Heart left ventricle (tissue), 13 donors: ENCODE measurements around the gene IRF2.

Experiments used
- POLR2A ChIP-seq, 2 donors: fragments of 450-650 bp; IDR thresholded peaks; one replicate each; pipeline ENCODE4 v1.6.1; 2017; ENCODE audit warnings: antibody characterized with exemption in 2 of 2, mild to moderate bottlenecking in 2 of 2, moderate library complexity in 2 of 2
- TF ChIP-seq, protein P1 (sequence below), 12 donors: fragments of 200-600 bp; sonication (generic) in 4 of 12; IDR thresholded peaks; one replicate each; pipeline versions ENCODE4 v1.5.0 to v1.8.0; 2018 to 2022; ENCODE audit warnings: antibody characterized with exemption in 12 of 12, mild to moderate bottlenecking in 5 of 12
- donor health status: ischemic (EF 13 %, LVEDD 7.1; RV severe dilation, severe dysfunction).
- donor health status: DM: no; HTN: yes; CAD: no.
- donor health status: DM: no; HTN: no; CAD: no.
- donor health status: ischemic (EF 25% LVEDD 6.9; RV normal size, moderate dysfunction).
- donor health status: ischemic (EF 25% LVEDD 5.7; RV mildly dilated, moderate dysfunction).
- donor health status: ischemic (EF 35%, LVEDD 5.7; RV mildly dilated, moderate dysfunction).
- donor health status: nonischemic (EF 11% LVEDD 7.7; RV severe dilation, severe dysfunction).
- donor health status: DM: yes; HTN: yes; CAD: no.
- donor health status: PGD.
- donor health status: ischemic (EF 29% LVEDD 5.4; RV normal size, mild dysfunction).
- donor health status: nonischemic (EF 23%, LVEDD 6.1; RV moderate dilation, normal function).

DNA sequence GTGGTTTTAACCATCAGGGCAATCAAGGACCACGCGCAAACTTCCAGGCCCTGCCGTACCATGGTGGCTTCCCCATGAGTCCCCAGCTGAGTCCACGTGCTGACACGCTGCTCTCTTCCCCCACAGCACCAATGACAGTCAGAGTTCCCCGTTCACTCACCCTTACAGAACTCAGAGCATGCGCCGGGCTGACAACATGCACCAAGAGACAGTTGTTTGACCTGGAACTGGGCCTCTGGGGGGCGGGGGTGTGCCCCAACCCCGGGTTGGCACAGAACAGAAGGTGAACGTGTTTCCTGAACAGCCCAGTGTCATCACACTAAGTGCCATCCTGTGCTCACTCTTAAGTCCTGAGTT, 29.4 kb downstream of the IRF2 start:
- TF ChIP-seq, protein P1, sequence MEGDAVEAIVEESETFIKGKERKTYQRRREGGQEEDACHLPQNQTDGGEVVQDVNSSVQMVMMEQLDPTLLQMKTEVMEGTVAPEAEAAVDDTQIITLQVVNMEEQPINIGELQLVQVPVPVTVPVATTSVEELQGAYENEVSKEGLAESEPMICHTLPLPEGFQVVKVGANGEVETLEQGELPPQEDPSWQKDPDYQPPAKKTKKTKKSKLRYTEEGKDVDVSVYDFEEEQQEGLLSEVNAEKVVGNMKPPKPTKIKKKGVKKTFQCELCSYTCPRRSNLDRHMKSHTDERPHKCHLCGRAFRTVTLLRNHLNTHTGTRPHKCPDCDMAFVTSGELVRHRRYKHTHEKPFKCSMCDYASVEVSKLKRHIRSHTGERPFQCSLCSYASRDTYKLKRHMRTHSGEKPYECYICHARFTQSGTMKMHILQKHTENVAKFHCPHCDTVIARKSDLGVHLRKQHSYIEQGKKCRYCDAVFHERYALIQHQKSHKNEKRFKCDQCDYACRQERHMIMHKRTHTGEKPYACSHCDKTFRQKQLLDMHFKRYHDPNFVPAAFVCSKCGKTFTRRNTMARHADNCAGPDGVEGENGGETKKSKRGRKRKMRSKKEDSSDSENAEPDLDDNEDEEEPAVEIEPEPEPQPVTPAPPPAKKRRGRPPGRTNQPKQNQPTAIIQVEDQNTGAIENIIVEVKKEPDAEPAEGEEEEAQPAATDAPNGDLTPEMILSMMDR (IDR thresholded peaks at IDR 0.05), result no peak
- TF ChIP-seq POLR2A (IDR thresholded peaks at IDR 0.05), result no peak
